Measurements from ENCODE around the gene CNKSR3.

DNA sequence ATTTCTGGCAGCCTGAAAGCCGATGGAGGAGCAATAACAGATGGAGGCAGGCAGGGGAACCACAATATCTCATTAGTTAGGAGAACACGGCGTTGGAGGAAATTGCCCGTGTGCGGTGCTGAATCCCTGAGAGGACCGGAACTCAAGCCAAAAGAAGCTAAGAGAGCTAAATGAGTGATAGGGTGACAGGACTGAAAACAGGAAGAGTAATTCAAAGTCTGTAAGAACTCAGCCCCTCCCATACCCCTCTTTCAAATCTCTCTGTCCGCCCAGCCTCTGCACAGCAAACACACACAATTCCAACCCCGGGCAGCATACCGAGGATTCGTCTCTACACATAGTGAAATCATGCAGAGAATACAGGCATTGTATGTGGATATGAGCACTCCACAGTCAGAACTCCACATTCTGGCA lies 151.3 kb downstream of the CNKSR3 start:
- TF ChIP-seq TAF1 (IDR thresholded peaks at IDR 0.05; ENCODE audit: low read depth) (no peak), EZH2 (IDR thresholded peaks at IDR 0.05; ENCODE audit: borderline replicate concordance, insufficient read depth, low read length, poor library complexity, severe bottlenecking) (no peak), POLR2AphosphoS5 (IDR thresholded peaks at IDR 0.05) (no peak), SMC3 (conservative IDR thresholded peaks at IDR 0.05; ENCODE audit: poor library complexity) (no peak)
- TF ChIP-seq, protein P1, sequence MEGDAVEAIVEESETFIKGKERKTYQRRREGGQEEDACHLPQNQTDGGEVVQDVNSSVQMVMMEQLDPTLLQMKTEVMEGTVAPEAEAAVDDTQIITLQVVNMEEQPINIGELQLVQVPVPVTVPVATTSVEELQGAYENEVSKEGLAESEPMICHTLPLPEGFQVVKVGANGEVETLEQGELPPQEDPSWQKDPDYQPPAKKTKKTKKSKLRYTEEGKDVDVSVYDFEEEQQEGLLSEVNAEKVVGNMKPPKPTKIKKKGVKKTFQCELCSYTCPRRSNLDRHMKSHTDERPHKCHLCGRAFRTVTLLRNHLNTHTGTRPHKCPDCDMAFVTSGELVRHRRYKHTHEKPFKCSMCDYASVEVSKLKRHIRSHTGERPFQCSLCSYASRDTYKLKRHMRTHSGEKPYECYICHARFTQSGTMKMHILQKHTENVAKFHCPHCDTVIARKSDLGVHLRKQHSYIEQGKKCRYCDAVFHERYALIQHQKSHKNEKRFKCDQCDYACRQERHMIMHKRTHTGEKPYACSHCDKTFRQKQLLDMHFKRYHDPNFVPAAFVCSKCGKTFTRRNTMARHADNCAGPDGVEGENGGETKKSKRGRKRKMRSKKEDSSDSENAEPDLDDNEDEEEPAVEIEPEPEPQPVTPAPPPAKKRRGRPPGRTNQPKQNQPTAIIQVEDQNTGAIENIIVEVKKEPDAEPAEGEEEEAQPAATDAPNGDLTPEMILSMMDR (IDR thresholded peaks at IDR 0.05; ENCODE audit: poor library complexity, severe bottlenecking) = no peak

All from neural cell (in vitro differentiated cells).